Measurements from ENCODE around the gene S100B. TPM values are rescaled to one million over a fixed set of nuclear protein-coding genes. Genes with fewer than 3 reads are reported as not detected.

S100B gene
- total RNA-seq: not detected in 2 replicates

DNA sequence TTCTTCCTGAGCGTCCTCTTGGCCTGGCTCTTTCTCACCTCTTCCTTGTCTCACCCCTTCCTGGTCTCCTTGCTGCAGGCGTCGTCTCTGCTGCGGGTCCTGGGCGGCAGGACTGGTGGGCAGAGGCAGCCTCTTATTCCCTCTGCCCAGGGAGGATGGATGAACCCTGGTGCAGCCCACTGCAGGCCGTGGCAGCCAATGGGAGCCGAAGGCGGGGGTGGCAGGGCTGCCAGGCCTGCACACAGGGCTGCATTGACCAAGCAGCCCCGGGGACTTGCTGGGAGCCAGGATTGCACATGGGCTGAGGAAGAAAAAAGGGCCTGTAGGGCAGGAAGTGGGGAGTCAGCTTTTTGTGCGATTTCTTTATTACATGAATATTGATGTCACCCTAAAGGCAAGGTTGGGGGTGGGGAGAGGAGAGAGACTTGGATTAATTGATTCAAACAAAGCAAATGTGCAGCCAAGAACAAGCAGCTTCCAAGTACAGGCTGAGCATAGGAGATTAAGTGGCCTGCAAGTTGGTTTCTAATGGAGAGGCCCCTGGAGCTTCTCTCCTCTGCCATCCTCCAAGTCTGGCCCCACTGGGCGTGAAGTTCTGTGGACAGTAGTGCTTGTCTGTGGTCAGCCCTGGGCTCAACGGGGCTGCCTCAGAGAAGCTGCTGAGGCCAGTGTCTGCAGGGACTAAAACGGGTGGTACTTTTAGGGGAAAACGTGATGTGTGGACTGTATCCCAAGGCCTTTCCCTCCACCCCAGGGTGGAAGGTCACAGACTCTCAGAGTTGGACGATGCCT lies at the start of gene S100B:
Gene S100B (minus strand): TSS at position 108 of the 792 bp plus-strand sequence. CDS start 2,667 bp downstream, outside the sequence.

DNA sequence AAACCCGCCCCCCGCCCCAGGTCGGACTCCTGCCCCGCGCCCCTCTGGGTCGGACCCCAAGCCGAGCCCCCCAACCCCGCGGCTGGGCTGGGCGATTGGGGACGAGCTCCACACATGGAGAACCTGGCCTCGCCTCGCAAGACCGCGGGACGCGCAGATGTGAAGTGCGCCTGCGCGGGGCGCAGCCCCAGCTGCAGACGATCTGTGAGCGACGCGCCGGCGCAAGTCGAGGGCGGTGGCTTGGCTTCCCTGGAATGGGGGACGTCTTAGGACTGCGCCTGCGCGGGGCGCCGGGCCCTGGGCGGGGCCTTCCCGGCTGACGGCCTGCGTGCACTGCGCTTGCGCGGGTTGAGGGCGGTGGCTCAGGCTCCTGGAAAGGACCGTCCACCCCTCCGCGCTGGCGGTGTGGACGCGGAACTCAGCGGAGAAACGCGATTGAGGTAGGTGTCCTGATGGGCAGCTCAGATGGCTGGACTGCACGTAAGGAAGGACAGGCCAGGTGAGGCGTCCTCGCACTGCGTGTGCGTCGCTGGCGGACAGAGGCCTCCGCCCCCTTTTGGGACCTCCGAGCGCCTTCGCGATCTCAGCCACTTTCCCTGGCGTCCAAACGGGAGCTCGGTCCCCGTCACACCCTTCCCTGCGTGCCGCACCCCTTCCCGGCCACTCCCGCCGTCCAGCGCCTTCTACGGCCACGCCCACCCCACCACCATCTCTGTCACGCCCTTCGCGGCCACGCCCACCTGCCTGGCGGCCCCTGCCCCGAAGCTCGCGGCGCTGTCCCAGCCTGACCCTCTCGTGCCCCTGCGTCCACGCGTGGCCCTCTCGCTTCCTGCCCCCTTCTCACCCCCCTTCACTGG lies 30.7 kb upstream of the S100B start, which contains the start of gene PRMT2:
Gene PRMT2 (plus strand): TSS at position 351 of the 857 bp plus-strand sequence. CDS start 1,278 bp downstream, outside the sequence.

Other genes starting within 250 kb of the S100B start
- gene DIP2A, start 146.2 kb downstream of the S100B start, total RNA-seq: 23.6 and 79.7 TPM in 2 replicates
- 118 and 209 TPM in 2 replicates for gene PRMT2, start 30.6 kb upstream of the S100B start, total RNA-seq

All from bladder microvascular endothelial cell (primary cell).